Activated CD4-positive, CD25-positive, alpha-beta regulatory T cell treated with anti-CD3 and anti-CD28 coated beads, Interleukin-2, amount 50 U/mL, for 72 hours (primary cell): Measurements from ENCODE around the gene FLRT2.

Source experiments
- DNase-seq: peaks from one replicate; pipeline ENCODE4 v3.0.0; 2021

Gene FLRT2

DNA sequence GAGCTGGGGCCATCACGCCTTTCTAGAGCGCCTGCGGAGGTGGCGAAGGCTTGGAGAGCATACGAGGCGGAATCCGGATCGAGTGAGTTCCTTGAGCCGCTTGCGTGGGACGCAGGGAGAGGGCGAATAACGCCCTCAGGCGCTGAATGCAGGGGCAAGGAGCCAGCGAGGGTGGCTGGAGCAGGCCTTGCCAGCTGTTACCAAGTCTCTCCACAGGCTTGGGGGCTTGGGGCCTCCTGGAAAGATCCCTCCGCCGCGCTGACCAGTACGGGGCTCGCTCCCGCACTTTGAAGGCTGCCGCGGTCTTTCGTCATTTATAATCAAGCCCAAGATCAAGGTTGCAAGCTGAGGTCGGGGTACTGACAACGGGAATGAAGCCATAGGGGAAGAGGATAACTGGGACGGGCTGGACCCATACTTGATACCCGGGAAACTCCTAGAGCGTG is 1.2 kb downstream of the FLRT2 start:
- DNase-seq, result no peak

DNA sequence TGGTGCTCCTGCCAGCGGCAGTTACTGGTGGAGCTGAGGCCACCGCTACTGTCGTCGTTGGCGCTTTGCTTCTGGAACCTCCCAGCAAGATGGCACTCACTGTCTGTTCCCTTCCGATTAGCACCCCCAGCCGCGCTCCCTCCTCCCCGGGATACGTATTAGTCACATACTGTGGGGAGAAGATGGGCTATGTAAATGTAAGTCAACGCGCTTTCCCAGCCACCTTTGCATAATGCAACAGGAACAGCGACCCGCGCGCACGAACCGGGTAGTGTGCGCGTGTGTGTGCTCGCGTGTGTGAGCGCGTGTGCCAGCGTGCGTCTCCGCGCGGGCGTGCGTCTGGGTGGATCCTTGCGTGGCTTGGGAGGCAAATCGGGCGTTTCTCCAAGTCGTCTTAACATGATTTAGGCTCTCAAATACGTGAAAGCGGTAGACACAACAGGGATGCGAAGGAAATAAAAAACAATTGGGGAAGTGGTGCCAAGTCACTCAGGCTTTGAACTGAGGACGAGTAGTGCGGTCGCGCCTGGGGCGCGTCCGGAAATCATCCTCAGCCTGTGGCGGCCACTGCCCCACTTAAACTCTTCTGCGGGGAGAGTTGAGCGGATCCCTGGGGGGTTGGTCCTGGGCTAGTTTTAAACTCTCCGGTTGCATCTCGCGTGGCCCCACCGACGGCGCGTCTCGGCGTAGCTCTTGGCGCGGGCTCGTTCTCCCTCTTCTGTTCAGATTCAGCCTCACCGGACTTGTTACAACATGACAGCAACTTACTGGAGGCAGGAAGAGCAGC is 1.8 kb downstream of the FLRT2 start:
- no peak for DNase-seq

GRCh38 chr14:85532374-85533022 is 2.6 kb downstream of the FLRT2 start:
- DNase-seq, result no peak

DNA sequence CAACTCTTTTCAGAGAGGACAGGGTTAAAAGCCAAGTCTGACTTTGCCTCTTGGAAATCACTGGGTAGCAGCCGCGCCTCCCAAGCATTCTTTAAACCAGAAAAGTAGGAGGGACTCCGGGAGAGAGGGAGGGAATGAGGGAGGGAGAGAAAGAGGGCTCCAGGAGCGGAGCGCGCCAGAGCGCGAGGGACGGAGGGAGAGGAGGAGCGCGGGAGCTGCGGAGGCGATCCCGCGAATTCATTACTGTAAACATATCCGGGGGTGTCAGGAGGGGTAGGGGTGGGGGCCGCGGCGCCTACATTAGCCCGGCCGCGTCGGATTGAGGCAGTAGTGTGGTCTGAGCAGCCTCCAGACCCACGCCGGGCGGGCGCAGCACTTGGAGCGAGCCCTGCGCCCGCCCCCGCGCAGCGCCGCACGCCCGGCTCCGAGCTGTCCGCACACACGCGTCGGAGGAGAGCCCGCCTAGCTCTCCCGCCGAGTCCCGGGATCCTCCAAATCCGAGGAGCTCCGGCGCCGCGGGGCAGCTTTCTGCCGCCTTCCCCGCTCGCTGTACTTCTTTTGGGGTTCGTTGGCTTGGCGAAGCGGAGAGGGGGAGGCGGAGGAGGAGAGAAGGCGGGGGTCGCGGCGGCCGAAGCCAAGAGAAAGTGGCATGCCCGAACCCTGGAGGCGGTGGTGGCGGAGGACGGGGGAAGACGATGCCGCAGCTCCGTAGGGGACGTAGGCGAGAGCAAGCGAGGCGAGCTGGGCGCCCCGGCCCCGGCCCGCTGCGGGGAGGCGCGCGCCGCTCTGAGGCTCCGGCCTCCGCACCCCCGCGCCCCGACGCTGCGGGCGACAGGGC is 3.3 kb downstream of the FLRT2 start:
- no peak for DNase-seq

DNA sequence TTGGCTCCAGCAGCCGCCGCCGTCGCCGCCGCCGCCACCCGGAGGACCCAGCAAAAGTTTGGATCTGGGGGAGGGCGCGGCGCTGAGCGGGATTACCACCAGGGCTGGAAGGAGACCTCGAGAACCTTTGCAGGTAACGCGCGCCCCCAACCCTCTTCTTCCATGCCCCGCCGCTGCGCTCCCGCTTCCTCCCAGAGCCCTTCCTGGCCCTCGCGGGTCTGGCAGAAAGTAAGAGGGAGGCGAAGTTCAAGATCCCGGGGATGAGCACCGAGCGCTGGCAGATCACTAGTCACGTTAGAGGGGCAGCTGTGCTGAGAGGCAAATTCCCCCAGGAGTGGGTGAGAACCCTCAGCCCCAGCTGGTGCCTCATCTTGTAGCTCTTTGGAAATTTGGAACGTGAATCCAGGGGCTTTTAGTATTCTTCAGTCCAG is 3.9 kb downstream of the FLRT2 start:
- no peak for DNase-seq

DNA sequence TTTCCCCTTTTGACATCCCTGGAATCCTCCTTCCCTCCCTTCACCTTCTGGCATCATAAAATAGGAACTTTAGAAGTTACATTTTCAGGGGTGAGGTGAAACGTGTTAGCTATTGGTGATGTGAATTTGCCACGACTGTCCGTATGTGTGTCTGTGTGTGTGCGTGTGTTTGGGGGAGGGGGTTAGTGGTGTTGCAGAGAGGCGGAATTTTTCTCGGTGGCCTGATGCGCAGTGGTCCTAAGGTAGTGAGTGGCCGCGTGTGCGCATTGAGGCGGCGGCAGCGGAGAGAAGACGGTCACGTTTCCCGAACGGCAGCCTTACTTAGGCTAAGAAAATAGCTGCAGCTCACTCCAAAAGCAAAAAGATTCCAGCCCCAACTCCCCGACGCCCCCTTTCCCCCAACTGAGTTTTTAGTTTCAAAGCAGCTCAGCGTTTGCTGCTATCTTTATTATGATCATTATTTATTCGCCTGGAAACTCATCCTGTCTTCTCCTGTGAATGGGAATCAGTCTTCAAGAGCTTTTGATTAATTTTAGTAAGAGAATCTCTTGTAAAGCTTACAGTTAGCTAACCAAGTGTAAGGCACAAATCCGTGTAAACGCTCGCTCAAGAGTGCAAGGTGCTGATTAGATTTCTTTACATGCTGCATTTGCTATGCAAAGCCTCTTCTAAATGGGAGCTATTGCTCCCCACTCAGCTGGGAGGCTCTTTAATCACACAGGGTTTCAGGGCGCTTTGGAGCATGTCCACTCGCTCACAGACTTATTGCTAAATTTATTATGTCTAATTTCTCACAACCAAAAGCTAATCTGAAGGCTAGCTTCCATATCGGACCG is 4.7 kb downstream of the FLRT2 start:
- no peak for DNase-seq

DNA sequence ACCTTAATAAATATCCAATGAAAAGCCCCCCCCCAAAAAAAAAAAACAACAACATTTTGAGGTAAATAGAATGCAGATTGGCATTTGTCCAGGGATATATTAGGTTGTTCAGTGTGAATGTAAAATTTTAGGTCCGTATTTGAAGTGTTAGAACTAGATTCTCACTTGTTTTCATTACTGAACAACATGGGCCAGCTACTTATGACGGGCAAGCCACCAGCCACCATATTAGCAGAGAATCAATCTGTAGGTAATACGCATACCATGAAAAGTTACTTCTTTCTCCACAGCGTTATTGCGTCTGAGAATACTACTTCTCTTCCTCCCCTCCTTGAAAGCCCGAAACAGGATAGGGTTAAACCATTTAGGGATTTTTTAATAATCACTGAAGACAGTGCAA is 5.4 kb downstream of the FLRT2 start:
- no peak for DNase-seq

DNA sequence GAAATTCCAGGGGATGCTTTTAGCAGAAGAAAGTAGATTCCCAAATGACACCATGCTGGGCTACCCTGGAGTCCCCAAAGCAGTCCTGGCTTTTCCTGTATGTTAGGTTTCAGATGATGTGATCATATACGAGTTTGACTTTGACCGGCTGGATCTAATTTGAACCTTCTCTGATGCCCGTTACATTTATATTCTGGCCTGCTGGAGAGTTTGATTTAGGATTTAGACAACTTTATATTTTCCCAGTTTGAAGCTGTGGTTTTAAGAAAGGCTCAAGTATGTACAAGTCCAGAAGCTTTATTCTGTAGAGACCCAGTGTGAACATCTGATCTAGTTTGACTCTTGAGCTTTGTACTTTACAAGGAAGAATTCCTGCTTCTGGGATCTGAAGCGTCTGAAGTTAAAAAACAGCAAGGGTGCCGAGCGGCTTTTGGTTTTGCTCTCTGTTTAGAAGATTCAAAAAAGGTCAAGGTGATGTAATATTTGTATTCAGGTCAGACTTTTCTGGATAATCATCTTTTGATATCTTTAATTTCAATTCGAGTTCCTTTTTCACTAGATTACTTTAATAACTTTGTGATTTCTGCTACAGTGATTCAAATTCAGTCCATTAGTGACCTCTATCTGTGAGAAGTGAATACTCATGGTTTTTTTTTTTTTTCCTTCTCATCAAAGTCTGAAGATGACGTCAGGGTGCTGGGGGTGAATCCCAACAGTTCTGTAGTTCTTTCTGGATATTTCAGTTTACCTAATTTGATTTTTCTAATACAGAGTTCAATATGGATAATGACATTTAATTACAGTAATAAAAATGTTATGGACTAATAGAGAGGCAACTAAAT is 6.3 kb downstream of the FLRT2 start:
- no peak for DNase-seq

DNA sequence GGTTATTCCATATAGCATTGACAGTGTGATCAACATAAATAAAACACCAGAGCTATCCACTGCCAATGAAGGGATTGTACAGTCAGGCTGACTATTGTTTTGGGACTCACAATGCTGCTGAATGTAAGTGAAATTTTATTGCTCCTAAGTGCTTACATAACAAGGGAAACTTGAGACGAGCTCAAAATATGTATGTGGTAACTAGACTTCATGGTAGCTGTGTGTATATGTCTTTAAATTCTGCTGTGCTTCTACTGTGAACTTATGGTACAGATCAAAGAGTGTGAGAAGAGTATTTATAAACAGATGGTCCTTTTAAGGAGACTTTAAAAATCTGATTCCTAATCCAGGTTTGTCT is 6.9 kb downstream of the FLRT2 start:
- no peak for DNase-seq

DNA sequence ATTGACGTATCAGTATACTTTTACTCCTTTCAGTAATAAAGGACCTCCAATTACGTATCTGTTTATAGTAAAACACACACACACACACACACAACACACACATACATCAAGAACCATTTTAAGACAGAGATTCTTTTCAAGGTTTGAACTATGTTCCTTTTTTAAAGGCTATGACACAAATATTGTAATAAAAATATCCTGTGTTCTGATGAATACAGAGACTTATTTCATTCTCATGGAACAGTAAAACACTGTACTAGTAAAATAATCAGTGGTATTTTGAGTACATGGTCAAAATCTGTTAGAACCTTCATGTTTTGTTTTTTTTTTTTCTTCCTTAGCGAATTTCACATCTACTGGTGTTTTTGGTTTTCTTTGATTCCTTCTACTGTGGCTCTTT is 7.6 kb downstream of the FLRT2 start:
- no peak for DNase-seq

- no peak for DNase-seq
Measured at GRCh38 chr14:85538636-85539035, 8.7 kb downstream of the FLRT2 start.

- DNase-seq, result no peak
Measured at GRCh38 chr14:85539510-85539909, 9.6 kb downstream of the FLRT2 start.

GRCh38 chr14:85542623-85543022 is 12.7 kb downstream of the FLRT2 start:
- no peak for DNase-seq

- DNase-seq, result no peak
Measured at GRCh38 chr14:85545738-85546137, 15.8 kb downstream of the FLRT2 start.

DNA sequence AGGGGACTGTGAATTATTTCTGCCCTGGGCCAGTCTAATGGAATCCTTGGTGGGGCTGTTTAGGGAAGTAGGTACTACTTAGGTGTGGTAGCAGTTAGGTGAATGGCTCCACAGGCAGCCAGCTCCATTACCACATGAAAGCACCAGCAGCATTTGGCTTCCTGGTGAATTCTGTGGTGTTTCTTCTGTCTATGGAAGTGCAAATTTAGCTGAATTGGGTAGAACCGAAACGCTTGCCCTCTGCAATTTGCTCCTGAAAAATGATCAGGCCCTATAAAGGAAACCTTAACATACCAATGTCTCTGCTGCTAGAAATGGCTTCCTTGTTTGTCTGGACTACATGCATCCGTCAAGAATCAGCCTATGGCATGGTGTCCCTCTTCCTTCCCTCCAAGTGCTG is 16.4 kb downstream of the FLRT2 start:
- DNase-seq, result no peak

DNA sequence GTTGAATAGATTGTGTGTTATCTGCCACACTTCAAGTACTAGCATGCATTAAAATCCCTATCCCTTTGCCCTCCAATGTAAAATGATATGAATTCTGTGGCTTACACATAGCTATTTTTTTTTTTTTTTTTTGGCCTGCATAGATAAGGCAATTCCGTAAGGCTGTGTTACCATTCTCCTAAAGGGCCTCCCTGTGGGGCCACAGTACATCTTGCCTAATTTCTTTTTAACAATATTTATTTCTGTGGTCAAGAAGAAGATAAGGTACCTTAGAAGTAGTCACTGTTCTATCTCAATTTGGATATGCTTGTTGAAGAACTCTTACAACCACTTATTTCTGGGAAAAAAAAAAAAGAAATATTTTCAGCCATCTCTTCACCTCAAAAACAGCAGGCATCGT is 19.8 kb downstream of the FLRT2 start:
- no peak for DNase-seq

GRCh38 chr14:85554106-85554505 is 24.2 kb downstream of the FLRT2 start:
- no peak for DNase-seq

GRCh38 chr14:85556267-85556666 is 26.3 kb downstream of the FLRT2 start:
- no peak for DNase-seq

DNA sequence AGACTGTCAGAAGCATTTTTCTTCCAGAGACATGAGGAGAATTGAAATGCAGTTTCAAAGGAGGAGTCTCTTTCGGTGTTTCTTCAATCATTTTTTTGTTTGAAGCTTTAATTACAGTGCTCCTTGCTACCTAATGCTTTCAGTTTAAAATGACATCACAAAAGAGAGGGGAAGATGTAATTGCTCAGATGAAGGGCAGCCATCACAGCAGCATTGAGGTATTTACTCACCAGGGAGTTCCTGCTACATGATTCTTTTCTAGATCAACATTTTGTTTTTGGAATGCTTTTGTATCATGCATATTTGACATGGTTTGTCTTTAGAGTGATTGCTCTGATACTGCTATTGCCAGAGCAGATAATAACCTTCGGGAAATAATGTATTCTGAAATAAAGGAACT is 28.6 kb downstream of the FLRT2 start:
- no peak for DNase-seq

GRCh38 chr14:85562630-85563029 is 32.7 kb downstream of the FLRT2 start:
- DNase-seq, result no peak

DNA sequence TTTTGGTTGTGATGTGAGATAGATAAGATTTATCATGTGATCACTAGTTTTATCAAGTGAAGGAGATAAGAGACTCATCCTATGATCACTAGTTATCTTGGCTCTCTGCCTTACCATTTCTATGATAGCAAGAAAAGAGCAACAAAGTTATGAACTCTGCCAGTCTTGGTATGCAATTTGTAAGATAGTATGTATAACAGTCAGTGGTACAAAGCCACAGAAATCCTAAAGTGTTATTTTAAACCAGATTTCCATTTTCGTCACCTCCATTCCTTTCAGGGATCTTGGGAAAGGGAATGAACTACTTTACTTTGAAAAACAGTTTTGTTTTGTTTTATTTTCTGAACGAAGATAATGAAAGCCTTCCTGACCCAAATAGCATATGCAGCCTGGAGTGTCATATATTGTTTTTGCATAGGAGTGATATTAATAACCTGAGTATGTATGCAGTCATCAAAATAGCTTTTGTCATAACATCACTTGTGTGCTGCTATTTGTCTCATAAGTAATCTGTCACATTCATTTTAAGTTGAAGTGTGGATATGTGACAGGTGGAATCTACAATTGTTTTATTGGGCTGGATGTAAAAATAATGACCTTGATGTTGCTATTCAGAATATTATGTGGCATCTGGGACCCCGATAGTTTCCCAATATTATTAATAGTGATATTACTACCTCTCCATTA is 35.0 kb downstream of the FLRT2 start:
- no peak for DNase-seq
